Stimulated activated CD4-positive, alpha-beta T cell treated with anti-CD3 and anti-CD28 coated beads, Interleukin-2, amount 100 ng/mL, for 4 hours (primary cell): ENCODE results near the gene PRKAR1B.
"Not testable (repeated sequence)": the region's sequence is repeated elsewhere in the genome, so short reads cannot be mapped to it uniquely, and the experiment has no call there.

Experiments
- DNase-seq: peaks from one replicate; pipeline ENCODE4 v3.0.0-alpha.2; 2020; ENCODE audit warnings: low read depth

The PRKAR1B gene

GRCh38 chr7:621572-622285 lies 105.4 kb downstream of the PRKAR1B start:
- no peak for DNase-seq

GRCh38 chr7:620885-621284 lies 106.2 kb downstream of the PRKAR1B start:
- no peak for DNase-seq

- no peak for DNase-seq
These were observed 107.0 kb downstream of the PRKAR1B start for GRCh38 chr7:620056-620455.

GRCh38 chr7:619368-619840 lies 107.7 kb downstream of the PRKAR1B start:
- no peak for DNase-seq

- no peak for DNase-seq
These were observed 108.3 kb downstream of the PRKAR1B start for GRCh38 chr7:618539-619367.

GRCh38 chr7:617614-618538 lies 109.2 kb downstream of the PRKAR1B start:
- no peak for DNase-seq

GRCh38 chr7:613442-614140 lies 113.5 kb downstream of the PRKAR1B start:
- DNase-seq, result no peak

GRCh38 chr7:611837-612236 lies 115.2 kb downstream of the PRKAR1B start:
- DNase-seq, result not testable (repeated sequence)

- DNase-seq, result no peak
These were observed 115.7 kb downstream of the PRKAR1B start for GRCh38 chr7:611281-611810.

GRCh38 chr7:610531-611280 lies 116.4 kb downstream of the PRKAR1B start:
- DNase-seq, result no peak

GRCh38 chr7:610141-610530 lies 116.9 kb downstream of the PRKAR1B start:
- DNase-seq, result no peak

GRCh38 chr7:609365-609764 lies 117.7 kb downstream of the PRKAR1B start:
- no peak for DNase-seq

- DNase-seq, result no peak
These were observed 118.1 kb downstream of the PRKAR1B start for GRCh38 chr7:608954-609353.

- DNase-seq, result no peak
These were observed 118.7 kb downstream of the PRKAR1B start for GRCh38 chr7:608361-608760.

GRCh38 chr7:607938-608337 lies 119.1 kb downstream of the PRKAR1B start:
- no peak for DNase-seq

GRCh38 chr7:605661-606450 lies 121.2 kb downstream of the PRKAR1B start:
- DNase-seq, result no peak

- DNase-seq, result no peak
These were observed 122.1 kb downstream of the PRKAR1B start for GRCh38 chr7:604884-605531.

GRCh38 chr7:604001-604883 lies 122.8 kb downstream of the PRKAR1B start:
- DNase-seq, result peak; percentile 96
